Effector memory CD4-positive, alpha-beta T cell (primary cell): ENCODE measurements around the gene ZNF561.
"Not testable (repeated sequence)": the region's sequence is repeated elsewhere in the genome, so short reads cannot be mapped to it uniquely, and the experiment has no call there.

ENCODE experiments used
- DNase-seq, 3 donors: peaks; one replicate each; pipeline ENCODE4 v3.0.0-alpha.2; 2020
- H3K27ac ChIP-seq: 2 replicates; pipeline ENCODE4 v1.7.0; 2013; ENCODE audit warnings: mild to moderate bottlenecking, low read length, moderate library complexity; ENCODE audit not compliant: insufficient read depth, poor library complexity, severe bottlenecking
- H3K27me3 ChIP-seq: replicated peaks from 2 replicates; pipeline ENCODE4 v1.7.0; 2013; ENCODE audit warnings: mild to moderate bottlenecking, low read length; ENCODE audit not compliant: insufficient read depth, control insufficient read depth, poor library complexity, severe bottlenecking
- H3K36me3 ChIP-seq: 2 replicates; pipeline ENCODE4 v1.7.0; 2013; ENCODE audit warnings: mild to moderate bottlenecking, low read length, moderate library complexity; ENCODE audit not compliant: control insufficient read depth, insufficient read depth
- H3K4me1 ChIP-seq: 2 replicates; pipeline ENCODE4 v1.7.0; 2013; ENCODE audit warnings: low read length, mild to moderate bottlenecking; ENCODE audit not compliant: control insufficient read depth, insufficient read depth, poor library complexity, severe bottlenecking
- H3K4me3 ChIP-seq: 2 replicates; pipeline ENCODE4 v1.7.0; 2013; ENCODE audit warnings: low read length, low read depth, mild to moderate bottlenecking; ENCODE audit not compliant: insufficient read depth, poor library complexity, severe bottlenecking
- H3K9me3 ChIP-seq: 2 replicates; pipeline ENCODE4 v1.7.0; 2013; ENCODE audit warnings: mild to moderate bottlenecking, low read length, moderate library complexity; ENCODE audit not compliant: control insufficient read depth

The ZNF561 gene

GRCh38 chr19:9584073-9584833 is 36.8 kb downstream of the ZNF561 start, which contains the start of gene ZNF121:
TSS of gene ZNF121 (minus strand) at chr19:9584504. CDS start at chr19:9568097, 16,407 bp downstream.
- peaks cover 10% of the 10 kb centered on the region for H3K4me1 ChIP-seq

GRCh38 chr19:9582081-9582725 is 38.8 kb downstream of the ZNF561 start:
- H3K4me1 ChIP-seq, result peaks cover 10% of the 10 kb centered on the region
- not testable (repeated sequence) for H3K27ac ChIP-seq, H3K4me3 ChIP-seq, H3K27me3 ChIP-seq, H3K9me3 ChIP-seq, DNase-seq, H3K36me3 ChIP-seq

More at GRCh38 chr19:9584073-9584833, 36.8 kb downstream of the ZNF561 start, which contains the start of gene ZNF121:
- Histone ChIP-seq H3K36me3 (peaks cover 3% of the 10 kb centered on the region), H3K27me3 (no peaks in the 10 kb centered on the region), H3K9me3 (no peaks in the 10 kb centered on the region), H3K4me3 (peak within 1 kb of the TSS; percentile 98), H3K27ac (peak within 1 kb of the TSS; percentile 94)
- DNase-seq, result peak; percentile 52 to 71 (median 56)

GRCh38 chr19:9580728-9581127 is 40.3 kb downstream of the ZNF561 start:
- Histone ChIP-seq H3K27ac (no peak overlapping the region), H3K36me3 (peaks cover 7% of the 10 kb centered on the region), H3K9me3 (peaks cover 3% of the 10 kb centered on the region), H3K27me3 (no peaks in the 10 kb centered on the region), H3K4me1 (peaks cover 10% of the 10 kb centered on the region), H3K4me3 (no peak overlapping the region)
- DNase-seq, result no peak

- no peak for DNase-seq
- peaks cover 44% of the 10 kb centered on the region for H3K9me3 ChIP-seq
- H3K27me3 ChIP-seq, result no peaks in the 10 kb centered on the region
- H3K4me3 ChIP-seq, result no peak overlapping the region
- no peak overlapping the region for H3K27ac ChIP-seq
- H3K4me1 ChIP-seq, result no peaks in the 10 kb centered on the region
- peaks cover 46% of the 10 kb centered on the region for H3K36me3 ChIP-seq
These were observed 50.8 kb downstream of the ZNF561 start for GRCh38 chr19:9570255-9570654.

GRCh38 chr19:9566729-9567128 is 54.3 kb downstream of the ZNF561 start:
- DNase-seq, result no peak
- Histone ChIP-seq H3K9me3 (peaks cover 58% of the 10 kb centered on the region), H3K36me3 (peaks cover 62% of the 10 kb centered on the region)

GRCh38 chr19:9565900-9566705 is 54.9 kb downstream of the ZNF561 start:
- DNase-seq, result no peak
- Histone ChIP-seq H3K4me1 (no peaks in the 10 kb centered on the region), H3K9me3 (peaks cover 60% of the 10 kb centered on the region), H3K27me3 (no peaks in the 10 kb centered on the region), H3K4me3 (no peak overlapping the region), H3K36me3 (peaks cover 69% of the 10 kb centered on the region), H3K27ac (no peak overlapping the region)

More at GRCh38 chr19:9566729-9567128, 54.3 kb downstream of the ZNF561 start:
- H3K27me3 ChIP-seq, result no peaks in the 10 kb centered on the region
- H3K4me3 ChIP-seq, result no peak overlapping the region
- H3K27ac ChIP-seq, result no peak overlapping the region
- no peaks in the 10 kb centered on the region for H3K4me1 ChIP-seq
